Ovary (tissue), 3 donors: ENCODE data around the gene ARSI.

Experiments
- EP300 ChIP-seq: sonication (generic); formaldehyde crosslinking; IDR thresholded peaks from one replicate; pipeline ENCODE4 v1.6.1; 2017; ENCODE audit warnings: antibody characterized with exemption
- TF ChIP-seq, protein P1 (sequence below), 3 donors: fragments of 450-650 bp in 2 of 3; fragments of 200-600 bp in 1 of 3; IDR thresholded peaks; one replicate each; pipeline versions ENCODE4 v1.5.1 to v1.8.0; 2016 to 2022; ENCODE audit warnings: antibody characterized with exemption in 3 of 3, mild to moderate bottlenecking in 1 of 3
- donor health status: DM: no; HTN: no; CAD: no.

DNA sequence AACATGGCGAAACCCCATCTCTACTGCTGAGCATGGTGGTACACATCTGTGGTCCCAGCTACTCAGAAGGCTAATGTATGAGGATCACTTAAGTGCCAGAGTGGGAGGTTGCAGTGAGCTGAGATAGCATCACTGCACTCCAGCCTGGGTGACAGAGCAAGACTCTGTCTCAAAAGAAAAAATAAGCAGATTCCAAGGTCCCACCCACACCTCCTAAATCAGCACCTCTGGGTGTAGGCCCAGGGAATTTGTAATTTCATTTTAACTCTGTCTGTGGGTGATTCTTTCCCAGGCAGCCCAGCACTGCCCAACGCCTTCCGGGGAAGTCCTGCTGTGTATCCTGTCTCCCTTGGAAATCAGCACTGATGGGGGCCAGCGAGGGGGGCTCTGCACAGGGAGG lies 25.7 kb downstream of the ARSI start:
- TF ChIP-seq EP300, result no peak
- TF ChIP-seq, protein P1, sequence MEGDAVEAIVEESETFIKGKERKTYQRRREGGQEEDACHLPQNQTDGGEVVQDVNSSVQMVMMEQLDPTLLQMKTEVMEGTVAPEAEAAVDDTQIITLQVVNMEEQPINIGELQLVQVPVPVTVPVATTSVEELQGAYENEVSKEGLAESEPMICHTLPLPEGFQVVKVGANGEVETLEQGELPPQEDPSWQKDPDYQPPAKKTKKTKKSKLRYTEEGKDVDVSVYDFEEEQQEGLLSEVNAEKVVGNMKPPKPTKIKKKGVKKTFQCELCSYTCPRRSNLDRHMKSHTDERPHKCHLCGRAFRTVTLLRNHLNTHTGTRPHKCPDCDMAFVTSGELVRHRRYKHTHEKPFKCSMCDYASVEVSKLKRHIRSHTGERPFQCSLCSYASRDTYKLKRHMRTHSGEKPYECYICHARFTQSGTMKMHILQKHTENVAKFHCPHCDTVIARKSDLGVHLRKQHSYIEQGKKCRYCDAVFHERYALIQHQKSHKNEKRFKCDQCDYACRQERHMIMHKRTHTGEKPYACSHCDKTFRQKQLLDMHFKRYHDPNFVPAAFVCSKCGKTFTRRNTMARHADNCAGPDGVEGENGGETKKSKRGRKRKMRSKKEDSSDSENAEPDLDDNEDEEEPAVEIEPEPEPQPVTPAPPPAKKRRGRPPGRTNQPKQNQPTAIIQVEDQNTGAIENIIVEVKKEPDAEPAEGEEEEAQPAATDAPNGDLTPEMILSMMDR (IDR thresholded peaks at IDR 0.05), result no peak
